Stimulated activated CD8-positive, alpha-beta memory T cell treated with anti-CD3 and anti-CD28 coated beads, Interleukin-4, amount 100 ng/mL, for 4 hours (primary cell): Measurements from ENCODE around the gene MATCAP1.

Experiments used
- DNase-seq, 2 donors: peaks; one replicate each; pipeline ENCODE4 v3.0.0-alpha.2; 2020; ENCODE audit warnings: low read depth in 2 of 2, low spot score in 1 of 2

The MATCAP1 gene

DNA sequence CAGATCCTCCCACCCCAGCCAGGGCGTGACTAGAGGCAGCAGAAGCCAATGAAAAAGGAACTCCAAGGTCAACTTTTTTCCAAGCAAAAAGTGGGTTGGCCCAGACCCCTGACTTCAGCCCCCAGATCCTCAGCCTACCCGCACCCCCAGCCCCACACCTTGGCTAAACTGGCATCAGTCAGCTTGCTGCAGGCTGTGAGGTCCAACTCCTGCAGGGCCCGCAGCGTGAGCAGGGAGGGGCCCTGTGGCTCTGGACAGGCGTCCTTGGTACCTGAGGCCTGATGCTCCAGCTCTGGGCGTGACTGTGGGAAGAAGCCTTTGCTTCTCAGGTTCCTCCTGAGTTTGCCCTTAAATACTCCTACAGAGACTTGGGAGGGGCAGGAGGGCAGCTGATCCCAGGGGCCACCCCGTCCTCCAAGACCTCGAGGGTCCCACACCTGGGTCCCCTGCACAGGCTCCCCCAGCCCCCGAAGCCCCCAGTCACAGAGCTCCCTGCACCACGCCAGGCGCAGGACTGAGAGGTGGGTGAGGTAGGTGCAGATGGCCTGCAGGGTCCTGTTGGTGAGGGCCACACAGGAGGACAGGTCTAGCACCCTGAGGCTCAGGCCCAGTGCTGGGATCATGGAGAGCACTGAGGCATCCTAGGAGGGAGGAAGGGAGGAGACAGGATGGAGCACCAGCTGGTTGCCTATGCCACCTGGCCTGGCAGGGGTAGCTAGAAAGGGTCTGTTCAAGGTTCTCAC is 24.6 kb upstream of the MATCAP1 start:
- DNase-seq: no peak

GRCh38 chr16:67207249-67208091 is 23.7 kb upstream of the MATCAP1 start:
- DNase-seq: no peak

DNA sequence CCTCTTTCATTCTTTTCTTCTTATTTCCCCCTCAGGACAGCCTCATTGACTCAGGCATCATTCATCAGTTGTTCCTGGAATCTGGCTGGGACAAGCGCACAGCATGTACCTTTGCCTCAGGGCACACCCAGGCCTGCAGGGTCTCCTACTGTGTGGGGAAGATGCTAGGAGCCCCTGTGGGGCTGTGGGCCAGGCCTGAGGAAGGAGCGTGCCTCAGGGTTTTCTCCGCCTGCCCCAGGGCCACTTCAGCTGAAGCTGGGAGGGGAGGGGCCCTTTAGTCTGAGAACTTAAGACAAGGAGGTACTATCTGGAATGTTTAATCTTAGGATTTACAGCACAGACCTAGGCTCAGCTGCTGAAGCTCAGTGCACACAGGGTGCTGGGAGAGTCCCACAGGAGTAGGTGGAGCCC is 23.1 kb upstream of the MATCAP1 start:
- no peak for DNase-seq

DNA sequence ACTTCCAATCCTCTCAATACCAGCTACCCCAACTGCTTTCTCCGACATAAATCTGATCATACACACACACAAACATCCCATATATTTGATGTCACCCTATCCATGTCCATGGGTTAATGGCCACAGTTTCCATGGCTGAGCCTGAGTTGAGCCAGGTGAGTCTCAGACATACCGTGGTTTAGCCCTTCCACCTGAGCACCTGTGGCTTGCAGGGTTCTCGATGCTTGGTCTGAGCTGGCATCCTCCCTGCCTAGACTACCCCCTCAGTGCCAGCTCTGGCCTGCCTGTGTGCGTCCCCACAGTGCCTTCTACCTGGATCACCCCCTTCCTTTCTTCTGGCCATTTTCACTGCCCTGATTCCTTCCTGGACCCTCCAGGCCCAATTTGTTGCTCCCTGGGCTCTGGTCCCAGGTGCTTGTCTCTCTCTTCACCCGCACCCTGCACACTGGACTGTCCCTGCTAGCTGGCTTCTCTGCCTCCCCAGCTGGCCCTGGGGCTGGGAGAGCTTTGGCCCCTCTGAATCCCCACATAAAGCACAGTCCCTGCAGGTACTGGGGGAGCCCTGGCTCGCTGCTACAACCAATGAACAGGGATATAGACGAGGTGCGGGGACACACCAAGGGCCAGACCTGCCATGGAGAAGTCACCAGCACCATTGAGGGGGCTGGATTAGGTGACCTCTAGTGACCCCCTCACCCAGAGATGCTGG is 22.5 kb upstream of the MATCAP1 start:
- no peak for DNase-seq

- no peak for DNase-seq
These were observed 20.3 kb upstream of the MATCAP1 start for GRCh38 chr16:67204076-67204475.

GRCh38 chr16:67202956-67203493 is 19.3 kb upstream of the MATCAP1 start:
- no peak for DNase-seq

DNA sequence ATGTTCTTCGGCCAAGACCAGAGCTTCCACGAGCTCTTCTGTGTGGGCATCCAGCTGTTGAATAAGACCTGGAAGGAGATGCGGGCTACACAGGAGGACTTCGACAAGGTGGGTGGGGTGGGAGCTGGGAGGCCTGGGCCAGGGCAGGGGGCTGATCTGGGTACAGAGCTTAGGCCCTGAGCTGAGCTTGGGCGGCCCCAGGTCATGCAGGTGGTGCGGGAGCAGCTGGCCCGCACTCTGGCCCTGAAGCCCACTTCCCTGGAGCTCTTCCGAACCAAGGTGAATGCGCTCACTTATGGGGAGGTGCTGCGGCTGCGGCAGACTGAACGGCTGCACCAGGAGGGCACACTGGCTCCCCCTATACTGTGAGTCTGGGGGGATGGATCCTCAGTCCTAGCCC is 18.7 kb upstream of the MATCAP1 start:
- DNase-seq: no peak

DNA sequence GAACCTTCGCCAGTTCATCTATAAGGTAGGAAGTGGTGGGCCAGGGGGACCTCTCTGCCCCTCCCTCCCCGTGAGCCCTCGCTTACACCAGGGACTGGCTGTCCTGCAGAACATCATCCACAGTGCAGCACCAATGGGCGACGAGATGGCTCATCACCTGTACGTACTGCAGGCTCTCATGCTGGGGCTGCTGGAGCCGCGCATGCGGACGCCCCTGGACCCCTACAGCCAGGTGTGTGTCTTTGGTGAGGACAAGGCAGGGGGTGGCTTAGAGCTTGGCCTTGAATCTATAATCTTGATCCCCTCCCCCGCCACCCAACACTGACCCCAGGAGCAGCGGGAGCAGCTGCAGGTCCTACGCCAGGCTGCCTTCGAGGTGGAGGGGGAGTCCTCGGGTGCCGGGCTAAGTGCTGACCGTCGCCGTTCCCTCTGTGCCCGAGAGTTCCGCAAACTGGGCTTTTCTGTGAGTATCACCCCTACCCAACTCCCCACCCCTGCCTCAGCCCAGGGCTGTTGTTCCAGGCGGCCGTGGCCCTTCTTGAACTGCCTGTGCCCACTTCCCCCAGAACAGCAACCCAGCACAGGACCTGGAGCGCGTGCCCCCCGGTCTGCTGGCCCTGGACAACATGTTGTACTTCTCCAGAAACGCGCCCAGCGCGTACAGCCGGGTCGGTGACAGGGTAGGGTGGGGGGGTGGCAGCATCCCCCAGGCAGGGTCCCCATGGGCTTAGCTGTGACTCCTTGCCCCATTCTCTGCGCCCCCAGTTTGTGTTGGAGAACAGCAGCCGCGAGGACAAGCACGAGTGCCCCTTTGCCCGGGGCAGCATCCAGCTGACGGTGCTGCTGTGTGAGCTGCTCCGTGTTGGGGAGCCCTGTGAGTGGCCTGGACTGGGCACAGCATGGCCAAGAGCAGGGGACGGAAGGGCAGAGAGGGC is 17.9 kb upstream of the MATCAP1 start:
- DNase-seq: no peak

DNA sequence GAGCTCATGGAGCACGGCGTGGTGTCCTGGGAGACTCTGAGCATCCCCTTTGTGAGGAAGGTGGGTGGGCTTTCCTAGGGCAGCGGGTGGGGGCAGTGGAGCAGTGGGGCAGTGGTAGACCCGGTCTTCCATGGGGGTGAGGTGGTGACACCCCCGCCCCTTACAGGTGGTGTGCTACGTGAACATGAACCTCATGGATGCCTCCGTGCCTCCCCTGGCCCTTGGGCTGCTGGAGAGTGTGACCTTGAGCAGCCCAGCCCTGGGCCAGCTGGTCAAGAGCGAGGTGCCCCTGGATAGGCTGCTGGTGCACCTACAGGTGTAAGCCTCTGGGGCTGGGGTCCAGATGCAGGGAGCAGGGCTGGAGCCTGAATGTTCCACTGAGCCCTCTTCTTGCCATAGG is 16.7 kb upstream of the MATCAP1 start:
- no peak for DNase-seq

GRCh38 chr16:67199808-67200198 is 16.0 kb upstream of the MATCAP1 start:
- no peak for DNase-seq

DNA sequence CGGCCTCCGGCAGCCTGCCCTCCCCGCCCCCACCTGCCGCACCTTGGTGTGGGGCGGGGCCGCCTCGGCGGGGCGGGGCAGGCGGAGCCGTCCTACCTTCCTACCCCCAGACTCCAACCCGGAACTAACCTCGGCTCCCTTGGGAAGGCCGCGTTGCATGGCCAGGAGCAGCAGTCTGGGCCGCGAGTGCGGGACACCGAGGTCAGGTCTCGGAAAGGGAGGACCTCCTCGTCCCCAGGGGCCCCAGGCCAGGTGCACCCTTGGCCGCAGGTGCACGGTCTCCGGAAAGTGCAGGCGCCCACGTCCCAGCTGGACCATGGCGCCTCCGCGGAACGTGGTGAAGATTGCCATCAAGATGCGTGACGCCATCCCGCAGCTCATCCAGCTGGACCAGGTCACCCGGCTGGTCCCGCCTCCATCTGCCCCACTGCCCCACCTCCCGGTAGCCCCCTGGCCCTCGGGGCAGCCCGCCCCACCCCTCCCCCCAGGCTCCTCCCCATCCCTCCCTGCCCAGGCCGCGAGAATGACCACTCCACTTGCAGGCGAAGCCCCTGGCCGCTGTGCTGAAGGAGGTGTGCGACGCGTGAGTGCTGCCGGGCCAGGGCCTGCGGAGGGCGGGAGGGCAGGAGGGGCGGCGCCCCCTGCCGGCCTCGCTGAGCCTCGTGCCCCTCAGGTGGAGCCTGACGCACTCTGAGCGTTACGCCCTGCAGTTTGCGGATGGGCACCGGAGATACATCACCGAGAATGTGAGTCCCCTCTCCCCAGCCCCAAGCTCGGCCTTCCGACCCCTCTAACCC is 15.4 kb upstream of the MATCAP1 start, which contains the start of gene ELMO3:
ELMO3 (plus strand) TSS at position 121 of the 797 bp plus-strand sequence; CDS start at position 317, 196 bp downstream.
- no peak for DNase-seq

GRCh38 chr16:67198238-67198734 is 14.5 kb upstream of the MATCAP1 start:
- no peak for DNase-seq

DNA sequence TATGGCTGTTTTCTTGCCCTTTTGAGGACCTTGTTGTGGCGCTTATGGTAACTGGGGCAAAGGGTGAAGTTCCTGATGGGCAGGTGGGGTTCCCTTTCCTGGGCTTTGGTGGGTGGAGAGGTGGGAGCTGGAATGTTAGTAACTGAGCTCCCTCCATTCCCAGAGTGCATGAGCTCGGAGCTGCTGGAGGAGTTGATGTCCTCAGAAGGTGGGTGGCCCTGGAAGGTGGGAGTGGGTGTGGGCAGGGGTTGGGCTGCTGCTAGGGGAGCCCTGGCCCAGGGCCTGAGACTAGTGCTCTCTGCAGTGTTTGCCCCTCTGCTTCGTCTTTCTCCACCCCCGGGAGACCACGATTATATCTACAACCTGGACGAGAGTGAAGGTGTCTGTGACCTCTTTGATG is 13.9 kb upstream of the MATCAP1 start:
- DNase-seq: no peak

GRCh38 chr16:67196881-67197280 is 13.1 kb upstream of the MATCAP1 start:
- no peak for DNase-seq

GRCh38 chr16:67195676-67196075 is 11.9 kb upstream of the MATCAP1 start:
- DNase-seq: no peak

GRCh38 chr16:67194260-67194659 is 10.5 kb upstream of the MATCAP1 start:
- DNase-seq: no peak

DNA sequence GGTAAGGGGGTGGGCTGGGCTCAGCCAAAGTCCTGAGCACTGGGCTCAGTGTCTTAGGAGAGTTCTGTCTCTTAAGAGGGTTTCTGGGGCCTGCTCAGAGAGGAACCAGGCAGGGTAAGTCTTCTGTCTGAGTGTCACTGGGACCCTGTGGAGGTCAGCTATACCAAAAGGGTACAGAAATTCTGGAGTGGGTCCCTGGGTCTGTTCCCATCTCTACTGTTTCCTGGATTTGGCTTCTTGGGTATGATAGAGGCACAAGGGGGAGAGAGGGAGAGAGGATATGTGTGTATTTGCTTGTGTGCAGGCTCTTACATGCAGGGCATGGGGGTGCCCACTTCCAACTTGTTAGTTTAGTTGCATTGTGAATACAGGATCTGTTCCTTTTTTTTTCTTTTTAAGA is 9.8 kb upstream of the MATCAP1 start:
- no peak for DNase-seq

GRCh38 chr16:67192781-67193361 is 9.1 kb upstream of the MATCAP1 start:
- no peak for DNase-seq
